Thymus (tissue), 11 donors: Measurements from ENCODE around the gene AQR. TPM values are rescaled to one million over a fixed set of nuclear protein-coding genes. Genes with fewer than 3 reads are reported as not detected.
"Not testable (repeated sequence)": the region's sequence is repeated elsewhere in the genome, so short reads cannot be mapped to it uniquely, and the experiment has no call there.

Experiments
- DNase-seq, 9 donors: peaks; one replicate each; pipeline ENCODE4 v3.0.0-alpha.2; 2013; ENCODE audit warnings: low spot score in 9 of 9, low read depth in 6 of 9, missing footprints in 1 of 9
- H3K27ac ChIP-seq, 2 donors: one replicate each; pipeline ENCODE4 v1.5.1; 2013; ENCODE audit warnings: control low read depth in 1 of 2, low read depth in 1 of 2, low read length in 1 of 2, mild to moderate bottlenecking in 1 of 2, moderate library complexity in 1 of 2
- H3K27me3 ChIP-seq, 2 donors: one replicate each; pipeline ENCODE4 v1.5.1; 2013; ENCODE audit warnings: low read length in 1 of 2; ENCODE audit not compliant: control insufficient read depth in 2 of 2, insufficient read depth in 1 of 2
- H3K36me3 ChIP-seq, 2 donors: one replicate each; pipeline ENCODE4 v1.5.1; 2013; ENCODE audit warnings: low read length in 1 of 2, mild to moderate bottlenecking in 1 of 2, moderate library complexity in 1 of 2; ENCODE audit not compliant: control insufficient read depth in 2 of 2, insufficient read depth in 2 of 2
- H3K4me1 ChIP-seq, 2 donors: one replicate each; pipeline ENCODE4 v1.5.1; 2013; ENCODE audit warnings: low read length in 2 of 2; ENCODE audit not compliant: control insufficient read depth in 2 of 2, insufficient read depth in 2 of 2
- H3K4me3 ChIP-seq, 2 donors: one replicate each; pipeline ENCODE4 v1.5.1; 2013; ENCODE audit warnings: low read length in 2 of 2, control low read depth in 1 of 2, mild to moderate bottlenecking in 1 of 2
- H3K9me3 ChIP-seq, 2 donors: one replicate each; pipeline ENCODE4 v1.5.1; 2013; ENCODE audit warnings: low read length in 1 of 2, mild to moderate bottlenecking in 1 of 2; ENCODE audit not compliant: control insufficient read depth in 2 of 2, insufficient read depth in 1 of 2
- WGBS: extraction: QIAGEN DNeasy Blood & Tissue Kit; methylation state at CpG from one replicate; pipeline ENCODE4 v1.1.7; 2013; 5-methylcytosine and 5-hydroxymethylcytosine counted together
- polyA plus RNA-seq: library from polyadenylated mRNA; stranded (reverse); fragments of 200-250 nt; gene quantifications from one replicate; pipeline ENCODE4 v1.2.3, GENCODE V29; 2013
- total RNA-seq: library from RNA; stranded (reverse); fragments of 120-200 nt; gene quantifications from one replicate; pipeline ENCODE4 v1.2.4, GENCODE V29; 2013
- donor health status: healthy.

The AQR gene
- total and polyA plus RNA-seq, 2 donors = 18.0 to 37.8 TPM

GRCh38 chr15:34828145-34828911 lies 141.2 kb downstream of the AQR start:
- Histone ChIP-seq H3K27ac (no peak overlapping the region), H3K9me3 (no peaks in the 10 kb centered on the region), H3K4me1 (no peaks in the 10 kb centered on the region), H3K4me3 (no peak overlapping the region), H3K36me3 (no peaks in the 10 kb centered on the region), H3K27me3 (no peaks in the 10 kb centered on the region)
- 91% methylated on average over 5 of the region's 5 CpGs for WGBS
- no peak for DNase-seq

DNA sequence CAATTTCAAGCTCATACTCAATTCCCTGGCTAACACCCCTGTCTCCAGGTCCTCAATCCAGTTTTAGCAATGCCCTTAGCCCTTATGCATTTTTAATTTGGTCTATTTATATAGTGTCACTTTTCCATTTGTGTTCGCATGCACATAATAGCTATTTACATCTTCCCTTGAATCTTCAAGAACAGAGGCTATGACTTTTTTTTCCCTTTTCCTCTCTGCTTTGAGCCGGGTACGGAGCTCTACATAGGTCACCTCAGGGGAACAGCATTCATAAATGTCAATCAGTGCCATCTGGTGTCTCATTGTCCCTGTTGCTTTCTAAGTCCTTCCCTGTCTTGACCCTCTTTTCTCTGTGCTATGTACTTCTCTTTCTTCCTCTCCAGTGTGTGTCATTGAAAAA lies 147.7 kb downstream of the AQR start:
- H3K4me3 ChIP-seq = no peak overlapping the region
- H3K27ac ChIP-seq = no peak overlapping the region
- H3K36me3 ChIP-seq = no peaks in the 10 kb centered on the region
- H3K27me3 ChIP-seq = no peaks in the 10 kb centered on the region
- H3K9me3 ChIP-seq = no peaks in the 10 kb centered on the region
- 92% methylated on average over 3 of the region's 3 CpGs for WGBS
- no peak for DNase-seq
- H3K4me1 ChIP-seq = no peaks in the 10 kb centered on the region

GRCh38 chr15:34820110-34820509 lies 149.4 kb downstream of the AQR start:
- DNase-seq = no peak

DNA sequence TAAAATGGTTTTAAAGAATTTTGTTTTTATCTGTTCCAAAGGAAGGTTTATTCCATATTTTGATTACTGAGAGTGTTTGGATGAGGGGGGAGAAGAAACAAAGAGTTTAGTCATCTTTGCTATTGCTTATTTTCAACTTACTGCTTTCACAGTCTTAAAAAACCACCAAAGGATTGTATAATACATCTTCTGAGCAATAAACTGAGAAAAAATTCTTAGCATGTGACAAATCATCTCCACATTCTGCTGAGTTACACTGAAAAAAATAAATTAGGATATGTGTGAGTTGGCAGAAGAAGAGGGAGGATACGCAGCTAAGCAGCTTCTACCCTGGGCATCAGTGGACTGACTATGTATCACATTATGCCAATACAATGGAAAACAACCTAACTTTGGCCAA lies 151.0 kb downstream of the AQR start:
- Histone ChIP-seq H3K27me3 (no peaks in the 10 kb centered on the region), H3K27ac (no peak overlapping the region), H3K4me3 (no peak overlapping the region), H3K36me3 (no peaks in the 10 kb centered on the region), H3K9me3 (no peaks in the 10 kb centered on the region), H3K4me1 (no peaks in the 10 kb centered on the region)
- no peak for DNase-seq
- WGBS = 100% methylated on average over 1 of the region's 1 CpG

More at GRCh38 chr15:34820110-34820509, 149.4 kb downstream of the AQR start:
- no peaks in the 10 kb centered on the region for H3K9me3 ChIP-seq
- no peaks in the 10 kb centered on the region for H3K36me3 ChIP-seq
- H3K27ac ChIP-seq = no peak overlapping the region
- no peak overlapping the region for H3K4me3 ChIP-seq
- no peaks in the 10 kb centered on the region for H3K4me1 ChIP-seq
- no peaks in the 10 kb centered on the region for H3K27me3 ChIP-seq
- 87% methylated on average over 5 of the region's 5 CpGs for WGBS

- WGBS = 89% methylated on average over 1 of the region's 1 CpG
- H3K27ac ChIP-seq = no peak overlapping the region
- H3K4me1 ChIP-seq = no peaks in the 10 kb centered on the region
- no peaks in the 10 kb centered on the region for H3K27me3 ChIP-seq
- no peak for DNase-seq
- no peaks in the 10 kb centered on the region for H3K9me3 ChIP-seq
- no peak overlapping the region for H3K4me3 ChIP-seq
- H3K36me3 ChIP-seq = no peaks in the 10 kb centered on the region
Measured at GRCh38 chr15:34815836-34816235, 153.7 kb downstream of the AQR start.

DNA sequence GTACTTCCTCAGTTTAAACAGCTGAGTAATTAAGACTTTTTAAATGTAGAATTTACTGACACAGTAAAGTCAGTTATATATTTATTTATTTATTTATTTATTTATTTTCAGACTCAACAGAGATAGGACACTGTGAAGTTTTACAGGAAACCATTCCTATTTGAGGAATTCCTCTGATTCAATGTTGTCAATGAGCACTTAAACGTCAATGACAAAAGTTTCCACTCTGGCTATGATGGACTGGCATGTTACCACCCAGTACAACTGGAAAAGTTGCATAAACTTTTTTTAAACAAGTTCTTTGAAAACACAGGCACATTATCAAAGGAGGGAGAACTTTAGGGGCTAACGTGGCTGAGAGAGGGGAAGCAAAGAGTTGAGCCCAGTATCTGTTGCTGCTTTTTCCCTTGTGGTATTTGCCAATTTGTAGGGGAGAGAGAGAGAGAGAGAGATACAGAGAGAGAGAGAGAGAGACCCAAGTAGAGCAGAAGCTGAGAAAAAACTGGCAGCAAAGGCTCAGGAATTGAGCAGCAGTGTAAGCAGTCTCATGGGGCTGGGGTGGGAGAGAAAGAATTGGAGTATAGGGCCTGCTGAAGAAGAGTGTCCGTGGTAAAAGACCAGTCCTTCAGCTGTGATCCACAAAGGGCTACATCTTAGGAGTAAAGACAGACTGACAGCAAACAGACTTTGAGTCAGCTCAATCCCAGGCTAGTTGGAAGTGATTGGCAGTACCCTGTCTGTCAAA lies 155.9 kb downstream of the AQR start:
- no peak for DNase-seq
- H3K4me3 ChIP-seq = no peak overlapping the region
- no peaks in the 10 kb centered on the region for H3K9me3 ChIP-seq
- no peak overlapping the region for H3K27ac ChIP-seq
- WGBS = 83% methylated on average over 3 of the region's 3 CpGs
- H3K4me1 ChIP-seq = no peaks in the 10 kb centered on the region
- no peaks in the 10 kb centered on the region for H3K27me3 ChIP-seq
- H3K36me3 ChIP-seq = no peaks in the 10 kb centered on the region

- H3K27me3 ChIP-seq, H3K9me3 ChIP-seq, H3K36me3 ChIP-seq, H3K4me3 ChIP-seq, DNase-seq, H3K27ac ChIP-seq, H3K4me1 ChIP-seq: not testable (repeated sequence)
- 86% methylated on average over 9 of the region's 9 CpGs for WGBS
Measured at GRCh38 chr15:34812868-34813365, 156.6 kb downstream of the AQR start.

- H3K4me1 ChIP-seq = no peaks in the 10 kb centered on the region
- 92% methylated on average over 1 of the region's 1 CpG for WGBS
- H3K9me3 ChIP-seq = no peaks in the 10 kb centered on the region
- no peak overlapping the region for H3K4me3 ChIP-seq
- H3K27ac ChIP-seq = no peak overlapping the region
- no peak for DNase-seq
- H3K27me3 ChIP-seq = no peaks in the 10 kb centered on the region
- no peaks in the 10 kb centered on the region for H3K36me3 ChIP-seq
Measured at GRCh38 chr15:34812369-34812768, 157.2 kb downstream of the AQR start.

DNA sequence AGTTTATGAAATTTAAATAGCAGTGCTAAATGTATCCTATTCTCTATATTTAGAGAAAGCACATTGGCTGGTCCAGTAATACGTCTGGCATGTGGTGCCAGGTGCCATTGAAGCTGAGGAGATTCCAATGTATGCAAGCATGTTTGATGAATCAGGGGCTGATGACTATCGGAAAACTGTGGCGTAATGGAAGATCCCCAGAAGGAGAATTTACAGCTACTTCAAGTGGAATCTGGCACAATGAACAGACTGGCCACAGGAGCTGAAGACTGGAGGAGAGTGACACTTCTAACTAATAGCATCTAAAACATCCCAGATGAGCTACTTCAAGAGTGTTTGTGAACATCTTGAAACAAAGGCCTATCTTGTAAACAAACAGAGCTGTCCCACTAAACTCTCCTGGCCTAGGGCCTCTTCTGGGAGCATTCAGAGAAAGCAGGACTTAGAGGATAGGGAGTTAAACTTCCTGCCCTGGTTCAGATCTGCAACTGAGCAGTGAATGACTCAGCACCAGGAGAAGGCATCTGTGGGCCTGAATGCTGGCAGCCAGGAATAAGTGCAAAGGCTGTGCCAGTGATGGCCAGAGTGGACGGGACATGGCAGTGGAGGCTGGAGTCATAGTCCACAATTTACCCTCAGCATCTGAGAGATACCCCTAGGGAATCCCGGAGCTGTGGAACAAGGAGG lies 159.0 kb downstream of the AQR start:
- H3K27ac ChIP-seq = no peak overlapping the region

More for the DNA sequence above, 159.0 kb downstream of the AQR start:
- H3K27me3 ChIP-seq = no peaks in the 10 kb centered on the region
- no peak overlapping the region for H3K4me3 ChIP-seq
- no peaks in the 10 kb centered on the region for H3K36me3 ChIP-seq
- WGBS = 93% methylated on average over 5 of the region's 5 CpGs
- DNase-seq = no peak
- no peaks in the 10 kb centered on the region for H3K4me1 ChIP-seq
- H3K9me3 ChIP-seq = no peaks in the 10 kb centered on the region
